HL-60 (cell line): ENCODE measurements around the gene LOXL3.

Experiments used
- CTCF ChIP-seq: IDR thresholded peaks from one replicate; pipeline ENCODE4 v1.5.1; 2011; ENCODE audit warnings: low read length, control low read depth, inconsistent platforms; ENCODE audit not compliant: insufficient read depth
- REST ChIP-seq: IDR thresholded peaks from 2 replicates; pipeline ENCODE4 v1.6.1; 2012; ENCODE audit warnings: low read depth; ENCODE audit not compliant: insufficient replicate concordance

GRCh38 chr2:74577448-74577847 is 23.7 kb upstream of the LOXL3 start:
- no peak for TF ChIP-seq CTCF
- no peak for TF ChIP-seq REST
